SK-N-SH (cell line): Measurements from ENCODE around the gene ZNF521. TPM values are rescaled to one million over a fixed set of nuclear protein-coding genes. Genes with fewer than 3 reads are reported as not detected.

Experiments used
- CTCF ChIA-PET: fragments of 300-600, 350-600 bp; formaldehyde crosslinking; extraction: SDS; loops from one replicate; lab custom pipeline; 2021; lab: Yijun Ruan, JAX
- POLR2A ChIA-PET: fragments of 350-600 bp; sonication (Branson Sonifier 250); formaldehyde crosslinking; extraction: SDS; loops from one replicate; lab custom pipeline; 2020; ENCODE audit warnings: antibody characterized with exemption, inconsistent platforms; lab: Yijun Ruan, JAX
- DNase-seq: peaks from one replicate; pipeline ENCODE4 v3.0.0; 2012
- H2AFZ ChIP-seq: fragments of 200-600 bp; sonication (generic); 2 replicates; pipeline ENCODE4 v1.8.1; 2016; ENCODE audit warnings: antibody characterized with exemption, mild to moderate bottlenecking, low read depth
- H3F3A ChIP-seq: fragments of 200-600 bp; sonication (generic); replicated peaks from 2 replicates; pipeline ENCODE3; 2016; ENCODE audit warnings: antibody characterized with exemption, mild to moderate bottlenecking; ENCODE audit not compliant: insufficient read depth
- H3K27ac ChIP-seq, 2 experiments: fragments of 200-500 bp in 1 of 2; fragments of 200-600 bp in 1 of 2; sonication (Bioruptor generic) in 1 of 2; sonication (generic), shearing (Covaris generic) in 1 of 2; 2 replicates each; pipeline versions ENCODE4 v1.5.1 to v1.6.1; 2014 to 2016; ENCODE audit warnings: low read depth in 2 of 2, inconsistent platforms in 1 of 2, low read length in 1 of 2, mild to moderate bottlenecking in 1 of 2, mixed read lengths in 1 of 2
- H3K27me3 ChIP-seq: fragments of 200-600 bp; sonication (generic), shearing (Covaris generic); 2 replicates; pipeline ENCODE4 v1.6.1; 2016; ENCODE audit warnings: mixed run types; ENCODE audit not compliant: insufficient read depth
- H3K36me3 ChIP-seq, 2 experiments: fragments of 200-500 bp in 1 of 2; fragments of 200-600 bp in 1 of 2; sonication (Bioruptor generic) in 1 of 2; sonication (generic) in 1 of 2; replicated peaks in 1 of 2; 2 replicates each; pipeline versions ENCODE3 to v1.5.1; 2014 to 2016; ENCODE audit warnings: low read length in 1 of 2, mild to moderate bottlenecking in 1 of 2; ENCODE audit not compliant: insufficient read depth in 2 of 2, control insufficient read depth in 1 of 2
- H3K4me1 ChIP-seq, 2 experiments: fragments of 200-500 bp in 1 of 2; fragments of 200-600 bp in 1 of 2; sonication (Bioruptor generic) in 1 of 2; sonication (generic), shearing (Covaris generic) in 1 of 2; 2 replicates each; pipeline versions ENCODE4 v1.5.1 to v1.6.1; 2014 to 2016; ENCODE audit warnings: low read depth in 1 of 2, low read length in 1 of 2, mixed run types in 1 of 2; ENCODE audit not compliant: insufficient read depth in 2 of 2, control insufficient read depth in 1 of 2
- H3K4me2 ChIP-seq: fragments of 200-600 bp; sonication (generic), shearing (Covaris generic); 2 replicates; pipeline ENCODE4 v1.6.1; 2017; ENCODE audit warnings: mixed run types
- H3K4me3 ChIP-seq, 2 experiments: fragments of 200-500 bp in 1 of 2; fragments of 200-600 bp in 1 of 2; sonication (Bioruptor generic) in 1 of 2; sonication (generic), shearing (Covaris generic) in 1 of 2; 2 replicates each; pipeline versions ENCODE4 v1.5.1 to v1.8.1; 2014 to 2016; ENCODE audit warnings: low read depth in 2 of 2, inconsistent platforms in 1 of 2, low read length in 1 of 2, mild to moderate bottlenecking in 1 of 2, mixed read lengths in 1 of 2, moderate library complexity in 1 of 2
- H3K79me2 ChIP-seq: fragments of 200-600 bp; sonication (generic); 2 replicates; pipeline ENCODE4 v1.8.1; 2017; ENCODE audit warnings: mild to moderate bottlenecking; ENCODE audit not compliant: insufficient read depth
- H3K9ac ChIP-seq: fragments of 200-600 bp; sonication (generic); 2 replicates; pipeline ENCODE4 v1.6.1; 2017; ENCODE audit warnings: mixed run types
- H3K9me2 ChIP-seq: fragments of 200-600 bp; sonication (generic); 2 replicates; pipeline ENCODE4 v1.6.1; 2017; ENCODE audit warnings: mixed run types
- H3K9me3 ChIP-seq: fragments of 200-600 bp; sonication (generic); 2 replicates; pipeline ENCODE4 v1.6.1; 2017; ENCODE audit warnings: mixed run types, mild to moderate bottlenecking, moderate library complexity
- H4K20me1 ChIP-seq: fragments of 200-600 bp; sonication (generic); 2 replicates; pipeline ENCODE4 v1.6.1; 2017; ENCODE audit warnings: mild to moderate bottlenecking, mixed run types; ENCODE audit not compliant: insufficient read depth
- ELF1 ChIP-seq: IDR thresholded peaks from 2 replicates; pipeline ENCODE4 v1.4.0; 2012
- EP300 ChIP-seq, 2 experiments: IDR thresholded peaks; 2 replicates each; pipeline versions ENCODE4 v1.4.0 to v1.6.1; 2012; ENCODE audit warnings: borderline replicate concordance in 1 of 2, low read depth in 1 of 2, low read length in 1 of 2
- EZH2phosphoT487 ChIP-seq: fragments of 200-600 bp; sonication (generic); IDR thresholded peaks from 2 replicates; pipeline ENCODE4 v1.6.1; 2017; ENCODE audit warnings: low read depth, mixed run types, mild to moderate bottlenecking, antibody characterized with exemption, moderate library complexity, borderline replicate concordance
- FOXM1 ChIP-seq: IDR thresholded peaks from 2 replicates; pipeline ENCODE4 v1.4.0; 2012; ENCODE audit warnings: low read depth, mild to moderate bottlenecking
- GABPA ChIP-seq: IDR thresholded peaks from 2 replicates; pipeline ENCODE4 v1.4.0; 2012; ENCODE audit warnings: low read depth, mild to moderate bottlenecking
- GATA2 ChIP-seq: sonication (generic); formaldehyde crosslinking; IDR thresholded peaks from 2 replicates; pipeline ENCODE4 v1.5.0; 2020; ENCODE audit warnings: mild to moderate bottlenecking, missing genetic modification reagents
- JUND ChIP-seq: IDR thresholded peaks from 2 replicates; pipeline ENCODE4 v1.4.0; 2012
- MAX ChIP-seq: IDR thresholded peaks from 2 replicates; pipeline ENCODE4 v1.4.0; 2012; ENCODE audit warnings: low read depth
- MXI1 ChIP-seq: IDR thresholded peaks from 2 replicates; pipeline ENCODE4 v1.6.1; 2012; ENCODE audit warnings: mild to moderate bottlenecking, low read depth, low read length, improper control_type of control experiment
- POLR2AphosphoS5 ChIP-seq: IDR thresholded peaks from 2 replicates; pipeline ENCODE4 v1.6.1; 2012; ENCODE audit warnings: low read depth, low read length
- RFX5 ChIP-seq: IDR thresholded peaks from 2 replicates; pipeline ENCODE4 v1.6.1; 2012; ENCODE audit warnings: mild to moderate bottlenecking, improper control_type of control experiment, low read length
- RXRA ChIP-seq: IDR thresholded peaks from 2 replicates; pipeline ENCODE4 v1.4.0; 2012; ENCODE audit warnings: low read depth, mild to moderate bottlenecking, borderline replicate concordance
- SIN3A ChIP-seq: IDR thresholded peaks from 2 replicates; pipeline ENCODE4 v1.6.1; 2012; ENCODE audit warnings: low read depth, mild to moderate bottlenecking, low read length, moderate library complexity, borderline replicate concordance
- TCF12 ChIP-seq: IDR thresholded peaks from 2 replicates; pipeline ENCODE4 v1.4.0; 2012
- TEAD4 ChIP-seq: IDR thresholded peaks from 2 replicates; pipeline ENCODE4 v1.4.0; 2012; ENCODE audit warnings: mild to moderate bottlenecking, borderline replicate concordance; ENCODE audit not compliant: insufficient read depth
- ZBTB33 ChIP-seq: IDR thresholded peaks from 2 replicates; pipeline ENCODE4 v1.4.0; 2012; ENCODE audit warnings: low read depth, borderline replicate concordance
- WGBS: methylation state at CpG from one replicate; pipeline ENCODE4 v1.1.6; 2017; ENCODE audit warnings: low lambda C conversion rate; 5-methylcytosine and 5-hydroxymethylcytosine counted together
- polyA plus RNA-seq, 3 experiments: library from polyadenylated mRNA; depleted of rRNA; stranded (reverse); fragments of >200 nt; gene quantifications; 2 replicates each; pipeline ENCODE4 v1.2.3, GENCODE V29; 2012

Gene ZNF521
- polyA plus RNA-seq, 1 of the 3 experiments (the other 2 are of a cell fraction) = 14.1 TPM

GRCh38 chr18:25360301-25360899 is 8.4 kb upstream of the ZNF521 start:
- H3F3A ChIP-seq = no peaks in the 10 kb centered on the region
- H3K4me3 ChIP-seq = no peak overlapping the region
- 58% methylated on average over 5 of the region's 5 CpGs for WGBS
- no peak overlapping the region for H3K4me2 ChIP-seq
- H3K27ac ChIP-seq = no peak overlapping the region
- no peak for DNase-seq
- no peaks in the 10 kb centered on the region for H4K20me1 ChIP-seq
- no peaks in the 10 kb centered on the region for H3K79me2 ChIP-seq
- no peaks in the 10 kb centered on the region for H3K9me3 ChIP-seq
- H3K4me1 ChIP-seq = no peaks in the 10 kb centered on the region
- no peaks in the 10 kb centered on the region for H3K36me3 ChIP-seq
- H2AFZ ChIP-seq = no peak overlapping the region
- H3K9me2 ChIP-seq = no peaks in the 10 kb centered on the region
- no peaks in the 10 kb centered on the region for H3K27me3 ChIP-seq
- POLR2A ChIA-PET = no interaction called here
- TF ChIP-seq SIN3A = no peak
- TF ChIP-seq EZH2phosphoT487 = no peak
- no peak for TF ChIP-seq RXRA
- TF ChIP-seq MAX = no peak
- TF ChIP-seq EP300 (IDR thresholded peaks at IDR 0.05; ENCODE audit: borderline replicate concordance in 1 of 2, low read depth in 1 of 2, low read length in 1 of 2) = no peak
- no peak for TF ChIP-seq GATA2 (CRISPR knock-in tag)
- TF ChIP-seq ZBTB33 = no peak
- no peak for TF ChIP-seq TEAD4
- CTCF ChIA-PET = no interaction called here
- no peak overlapping the region for H3K9ac ChIP-seq

GRCh38 chr18:25353080-25353479 is 1.1 kb upstream of the ZNF521 start:
- CTCF ChIA-PET = interaction anchor here (1.0 to 1.5 kb wide), 2 partner anchors 12 to 479 kb away, joined by 3 read pairs; no protein-coding TSS in a partner anchor
- POLR2A ChIA-PET = no interaction called here
- H3K4me1 ChIP-seq = no peaks in the 10 kb centered on the region; a peak in 2 of 4 replicates
- H2AFZ ChIP-seq = peak overlapping the region; percentile 73; the same call in 1 of the 2 replicates
- peak overlapping the region in 1 of 2 experiments; percentile 53; a peak in 1 of 4 replicates for H3K4me3 ChIP-seq
- no peak overlapping the region for H3K9ac ChIP-seq
- H3K36me3 ChIP-seq = no peaks in the 10 kb centered on the region
- H3K27ac ChIP-seq = peak overlapping the region in 1 of 2 experiments; percentile 77; a peak in 1 of 4 replicates
- H3K9me2 ChIP-seq = no peaks in the 10 kb centered on the region
- DNase-seq = no peak
- H4K20me1 ChIP-seq = no peaks in the 10 kb centered on the region
- peak overlapping the region; percentile 77; the same call in 1 of the 2 replicates for H3K4me2 ChIP-seq
- no peaks in the 10 kb centered on the region; the same call in 1 of the 2 replicates for H3K27me3 ChIP-seq
- H3K9me3 ChIP-seq = no peaks in the 10 kb centered on the region
- H3K79me2 ChIP-seq = peaks cover 21% of the 10 kb centered on the region; the same call in 1 of the 2 replicates
- TF ChIP-seq RFX5 = no peak
- no peak for TF ChIP-seq FOXM1
- TF ChIP-seq GABPA = no peak
- no peak for TF ChIP-seq POLR2AphosphoS5
- TF ChIP-seq ELF1 = no peak
- TF ChIP-seq MXI1 = no peak
- no peak for TF ChIP-seq TCF12
- no peak for TF ChIP-seq JUND
- TF ChIP-seq EP300 (IDR thresholded peaks at IDR 0.05; ENCODE audit: borderline replicate concordance in 1 of 2, low read depth in 1 of 2, low read length in 1 of 2) = no peak
- H3F3A ChIP-seq = peaks cover 15% of the 10 kb centered on the region
- WGBS = 89% methylated on average over 4 of the region's 4 CpGs
